ENCODE measurements around the gene OR2Y1.

DNA sequence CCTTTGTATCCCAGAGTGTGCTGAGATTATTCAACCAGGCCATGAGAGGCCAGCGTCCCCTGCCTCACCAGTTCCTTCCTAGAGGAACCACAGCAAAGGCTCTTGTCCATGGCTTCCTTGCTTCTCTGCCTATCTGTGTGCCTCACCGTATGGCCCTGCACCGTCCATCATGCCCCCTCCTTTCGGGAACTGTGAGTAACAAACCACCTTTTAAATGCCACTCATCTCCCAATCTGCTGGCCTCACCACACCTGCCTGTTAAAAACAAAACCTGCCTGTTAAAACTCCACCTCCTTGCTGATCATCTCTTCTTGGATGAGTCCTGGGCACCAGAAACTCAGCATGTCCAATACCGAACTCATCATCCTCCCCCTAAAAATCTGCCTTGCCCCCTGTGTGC, 4.4 kb upstream of the OR2Y1 start:
- no peak for TF ChIP-seq CTCF (IDR thresholded peaks at IDR 0.05)
- TF ChIP-seq POLR2A (IDR thresholded peaks at IDR 0.05), result no peak
